Pancreas (tissue), 10 donors: ENCODE data around the gene TTLL12. TPM values are rescaled to one million over a fixed set of nuclear protein-coding genes. Genes with fewer than 3 reads are reported as not detected.

Experiments
- ATAC-seq, 4 donors: fragments of 200-7000 bp; cut with Tn5 transposase; one replicate each; pipeline versions ENCODE4 v1.8.0 to v1.9.1; 2020; ENCODE audit warnings: mild to moderate bottlenecking in 4 of 4, moderate library complexity in 4 of 4
- DNase-seq, 6 donors: peaks; one replicate each; pipeline ENCODE4 v3.0.0-alpha.2; 2020
- FAIRE-seq: peaks from 2 replicates; lab custom pipeline; 2012; peaks lifted over from hg19 to GRCh38; lab: Jason Lieb, UNC
- H3K27ac ChIP-seq, 4 donors: fragments of 200-600 bp; sonication (generic); 1 replicate in 3 of 4; 2 replicates in 1 of 4; pipeline versions ENCODE4 v1.5.0 to v1.8.0; 2020
- H3K27me3 ChIP-seq, 4 donors: fragments of 200-600 bp; one replicate each; pipeline ENCODE4 v1.8.0; 2021
- H3K36me3 ChIP-seq, 3 donors: fragments of 200-600 bp; sonication (generic) in 1 of 3; one replicate each; pipeline versions ENCODE4 v1.5.0 to v1.8.0; 2020 to 2021
- H3K4me1 ChIP-seq, 3 donors: fragments of 200-600 bp; one replicate each; pipeline ENCODE4 v1.8.0; 2021
- H3K4me3 ChIP-seq, 4 donors: fragments of 200-600 bp; sonication (generic) in 2 of 4; one replicate each; pipeline versions ENCODE4 v1.5.0 to v1.8.0; 2020 to 2021
- H3K9me3 ChIP-seq, 4 donors: fragments of 200-600 bp; one replicate each; pipeline ENCODE4 v1.8.0; 2021
- WGBS, 2 donors: extraction: QIAGEN DNeasy Blood & Tissue Kit; methylation state at CpG; one replicate each; pipeline ENCODE4 v1.1.7; 2013; 5-methylcytosine and 5-hydroxymethylcytosine counted together
- intact Hi-C, 3 donors: fragments of 100-400 bp; cut with DNase I; formaldehyde crosslinking; loops; one replicate each; pipeline versions ENCODE4 v1.11.1 to v1.14.2; 2022
- polyA plus RNA-seq, 2 donors: library from polyadenylated mRNA; stranded (reverse); fragments of 200-250 nt; gene quantifications; one replicate each; pipeline ENCODE4 v1.2.3, GENCODE V29; 2013
- total RNA-seq, 6 donors: library from RNA; stranded (reverse); fragmentation: NEBNext Ultra II Directional in 4 of 6; extraction: Animal tissue kit (Norgen Biotek cat#: 25700) in 4 of 6; gene quantifications; one replicate each; pipeline versions ENCODE4 v1.2.1 to v1.2.4, GENCODE V29; 2021 to 2023
- TF ChIP-seq, protein P1 (sequence below), 4 donors: fragments of 200-600 bp; sonication (generic) in 3 of 4; IDR thresholded peaks; one replicate each; pipeline versions ENCODE4 v1.5.0 to v1.8.0; 2021; ENCODE audit warnings: antibody characterized with exemption in 4 of 4
- donor health status: healthy with polysubstance abuse.
- donor health status: DM: no; HTN: no; CAD: no; lungs with moderate emphysema.
- donor health status: DM: no; HTN: no; CAD: no.
- donor health status: control.
- donor health status: control.
- donor health status: Bipolar disorder and iron deficiency.
- donor health status: DM: yes; HTN: yes; CAD: no.
- donor health status: DM: no; HTN: no; CAD: no.
- donor health status: DM: no; HTN: no; CAD: no.
- donor health status: DM: yes; HTN: yes; CAD: no.

TTLL12 gene
- total and polyA plus RNA-seq, 8 donors, result 10.6 to 22.2 (median 14.3) TPM

DNA sequence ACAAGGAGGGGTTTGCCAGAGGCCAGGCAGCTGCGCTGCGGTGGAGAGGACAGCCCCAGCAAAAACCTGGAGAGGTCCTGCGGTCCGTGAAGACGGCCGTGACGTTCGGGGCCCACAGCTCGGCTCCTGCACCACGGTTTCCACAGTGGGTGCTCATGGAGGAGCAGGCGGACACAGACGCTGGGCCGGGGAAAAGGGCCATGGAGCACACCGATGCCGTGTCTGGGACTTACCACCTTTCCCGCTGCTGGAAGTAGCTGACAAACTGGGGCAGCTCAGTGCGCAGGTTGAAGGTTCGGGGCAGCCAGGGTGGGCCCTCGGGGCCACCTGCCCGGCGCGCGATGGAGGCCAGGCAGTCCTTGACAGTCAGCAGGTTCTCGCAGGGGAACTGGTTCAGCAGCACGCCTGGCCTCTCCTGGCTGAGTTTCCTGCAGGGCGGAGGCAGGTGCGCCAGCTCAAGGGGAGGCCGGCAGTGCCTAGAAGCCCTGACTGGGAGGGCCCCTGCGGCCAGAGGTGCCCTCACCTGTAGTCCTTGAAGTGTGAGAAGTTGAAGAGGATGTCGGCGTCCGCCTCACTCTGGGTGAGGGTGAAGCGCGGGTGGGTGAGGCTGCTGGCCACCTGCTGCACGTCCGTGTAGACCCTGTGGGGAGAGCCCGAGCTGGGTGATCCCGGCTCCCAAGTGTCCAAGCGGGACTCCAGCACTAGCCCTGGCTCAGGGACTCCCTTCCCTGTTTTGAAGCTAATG lies 12.8 kb downstream of the TTLL12 start:
- FAIRE-seq, result no peak
- 96% methylated on average over 39 of the region's 39 CpGs for WGBS, 2 donors
- ATAC-seq, result no peak
- DNase-seq, result peak in 1 of 6 donors; percentile 72
- TF ChIP-seq, protein P1, sequence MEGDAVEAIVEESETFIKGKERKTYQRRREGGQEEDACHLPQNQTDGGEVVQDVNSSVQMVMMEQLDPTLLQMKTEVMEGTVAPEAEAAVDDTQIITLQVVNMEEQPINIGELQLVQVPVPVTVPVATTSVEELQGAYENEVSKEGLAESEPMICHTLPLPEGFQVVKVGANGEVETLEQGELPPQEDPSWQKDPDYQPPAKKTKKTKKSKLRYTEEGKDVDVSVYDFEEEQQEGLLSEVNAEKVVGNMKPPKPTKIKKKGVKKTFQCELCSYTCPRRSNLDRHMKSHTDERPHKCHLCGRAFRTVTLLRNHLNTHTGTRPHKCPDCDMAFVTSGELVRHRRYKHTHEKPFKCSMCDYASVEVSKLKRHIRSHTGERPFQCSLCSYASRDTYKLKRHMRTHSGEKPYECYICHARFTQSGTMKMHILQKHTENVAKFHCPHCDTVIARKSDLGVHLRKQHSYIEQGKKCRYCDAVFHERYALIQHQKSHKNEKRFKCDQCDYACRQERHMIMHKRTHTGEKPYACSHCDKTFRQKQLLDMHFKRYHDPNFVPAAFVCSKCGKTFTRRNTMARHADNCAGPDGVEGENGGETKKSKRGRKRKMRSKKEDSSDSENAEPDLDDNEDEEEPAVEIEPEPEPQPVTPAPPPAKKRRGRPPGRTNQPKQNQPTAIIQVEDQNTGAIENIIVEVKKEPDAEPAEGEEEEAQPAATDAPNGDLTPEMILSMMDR (IDR thresholded peaks at IDR 0.05), result no peak
- no peaks in the 10 kb centered on the region for H3K9me3 ChIP-seq
- no peaks in the 10 kb centered on the region for H3K4me1 ChIP-seq
- H3K4me3 ChIP-seq, result no peak overlapping the region
- H3K36me3 ChIP-seq, result peaks cover 0 to 29% (median 12%) of the 10 kb centered on the region in 3 donors
- no peak overlapping the region for H3K27ac ChIP-seq
- no peaks in the 10 kb centered on the region for H3K27me3 ChIP-seq
- intact Hi-C loops, result no loop called here

DNA sequence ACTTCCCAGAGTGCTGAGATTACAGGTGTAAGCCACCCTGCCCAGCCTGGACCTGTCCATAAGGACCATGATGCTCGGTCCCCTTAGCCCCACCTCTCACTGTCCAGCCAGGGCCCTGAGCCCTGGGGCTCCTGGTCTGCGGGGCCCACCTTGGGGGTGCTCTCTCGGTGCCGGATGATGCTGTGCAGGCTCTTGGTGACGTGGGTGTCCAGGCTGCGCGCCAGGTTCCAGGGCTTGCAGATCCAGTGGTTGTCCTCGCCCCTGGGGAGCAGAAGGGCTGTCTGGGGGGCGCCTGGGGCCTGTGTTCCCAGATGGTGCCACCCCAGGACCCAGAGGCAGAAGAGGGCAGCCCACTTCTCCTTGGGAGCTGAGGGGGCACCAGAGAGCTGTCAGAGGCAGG lies 13.4 kb downstream of the TTLL12 start:
- Histone ChIP-seq H3K4me1 (no peaks in the 10 kb centered on the region), H3K4me3 (no peak overlapping the region), H3K27ac (no peak overlapping the region), H3K36me3 (peaks cover 0 to 24% (median 12%) of the 10 kb centered on the region in 3 donors), H3K27me3 (no peaks in the 10 kb centered on the region), H3K9me3 (no peaks in the 10 kb centered on the region)
- no peak for ATAC-seq
- WGBS, 2 donors, result 95 to 96% methylated on average over 9 of the region's 9 CpGs
- TF ChIP-seq, protein P1 (IDR thresholded peaks at IDR 0.05), result no peak
- intact Hi-C loops, result no loop called here
- peak in 1 of 6 donors; percentile 68 for DNase-seq
- no peak for FAIRE-seq

DNA sequence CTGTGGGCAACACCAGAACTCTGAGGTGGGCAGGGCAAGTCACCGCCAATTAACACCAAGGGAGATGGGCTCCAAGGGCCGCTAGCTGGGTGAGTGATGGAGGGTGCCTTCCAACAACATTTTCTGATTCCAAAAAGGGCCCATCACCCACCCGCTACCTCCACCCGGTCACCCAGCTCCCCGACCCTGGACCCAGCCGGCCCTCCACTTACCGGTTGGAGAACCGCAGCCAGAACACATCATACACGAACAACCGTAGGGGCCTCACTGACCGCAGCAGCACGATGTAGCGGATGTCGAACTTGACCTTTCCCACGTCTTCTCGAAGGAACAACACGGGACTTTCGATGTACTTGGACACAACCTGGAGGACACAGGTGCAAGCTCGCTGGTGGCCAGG lies 14.7 kb downstream of the TTLL12 start:
- no peak for FAIRE-seq
- H3K4me1 ChIP-seq, result no peaks in the 10 kb centered on the region

DNA sequence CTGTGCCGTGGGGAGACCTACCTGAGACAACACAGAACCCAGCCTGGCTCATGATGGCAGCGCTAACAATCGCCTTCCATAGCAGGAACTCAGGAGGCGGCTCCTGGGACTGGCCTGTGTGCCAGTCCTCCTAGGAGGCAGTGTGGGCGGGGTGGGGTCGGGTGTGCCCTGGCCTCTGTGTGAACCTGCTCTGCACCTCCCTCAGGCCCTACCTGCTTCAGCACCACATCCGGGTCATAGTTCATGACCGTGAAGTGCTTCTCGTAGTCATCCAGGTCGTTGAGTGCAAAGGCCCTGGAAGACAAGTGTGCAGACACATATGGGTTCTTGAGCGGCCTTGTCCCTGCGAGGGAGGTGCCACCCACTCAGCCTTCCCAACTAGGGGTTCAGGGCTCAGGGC lies 15.3 kb downstream of the TTLL12 start:
- 86% methylated on average over 12 of the region's 12 CpGs for WGBS, 2 donors
- no peak overlapping the region for H3K27ac ChIP-seq
- DNase-seq, result peak in 1 of 6 donors; percentile 34
- FAIRE-seq, result no peak
- H3K4me1 ChIP-seq, result no peaks in the 10 kb centered on the region
- H3K4me3 ChIP-seq, result no peak overlapping the region
- H3K27me3 ChIP-seq, result no peaks in the 10 kb centered on the region
- H3K36me3 ChIP-seq, result peaks cover 0 to 24% (median 12%) of the 10 kb centered on the region in 3 donors
- intact Hi-C loops, result no loop called here
- no peaks in the 10 kb centered on the region for H3K9me3 ChIP-seq
- ATAC-seq, result peak in 1 of 4 donors; percentile 43
- TF ChIP-seq, protein P1 (IDR thresholded peaks at IDR 0.05), result no peak

More for the DNA sequence above, 14.7 kb downstream of the TTLL12 start:
- H3K4me3 ChIP-seq, result no peak overlapping the region
- no peaks in the 10 kb centered on the region for H3K27me3 ChIP-seq
- no peaks in the 10 kb centered on the region for H3K9me3 ChIP-seq
- ATAC-seq, result no peak
- H3K27ac ChIP-seq, result no peak overlapping the region
- TF ChIP-seq, protein P1 (IDR thresholded peaks at IDR 0.05), result no peak
- intact Hi-C loops, result no loop called here
- peaks cover 0 to 24% (median 12%) of the 10 kb centered on the region in 3 donors for H3K36me3 ChIP-seq
- DNase-seq, result peak in 1 of 6 donors; percentile 34
- 96 to 97% methylated on average over 19 of the region's 19 CpGs for WGBS, 2 donors

DNA sequence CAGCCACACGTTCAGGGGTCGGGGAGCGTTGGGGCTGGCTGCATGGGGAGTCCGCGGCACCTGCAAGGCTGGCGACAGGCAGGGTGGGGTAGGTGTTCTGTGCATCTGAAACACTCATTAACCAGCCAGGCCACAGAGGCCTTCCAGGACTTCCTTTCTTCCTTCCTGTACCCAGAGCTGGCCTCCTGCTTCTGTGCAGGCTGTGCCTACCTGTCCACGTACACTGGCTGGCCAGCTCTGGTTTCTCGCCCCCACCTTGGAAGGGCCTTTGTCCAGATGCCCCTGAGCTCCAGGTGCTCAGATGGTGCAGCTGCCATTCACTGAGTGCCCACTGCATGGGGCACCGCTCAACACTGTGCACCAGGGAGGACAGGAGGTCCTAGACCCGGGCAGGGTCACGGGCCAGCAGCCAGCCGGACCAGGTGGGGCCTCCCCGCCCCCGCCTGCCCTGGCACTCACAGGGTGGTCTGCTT lies 15.9 kb downstream of the TTLL12 start:
- Histone ChIP-seq H3K36me3 (peaks cover 0 to 24% (median 12%) of the 10 kb centered on the region in 3 donors), H3K4me1 (no peaks in the 10 kb centered on the region), H3K9me3 (no peaks in the 10 kb centered on the region), H3K27ac (no peak overlapping the region), H3K4me3 (no peak overlapping the region), H3K27me3 (no peaks in the 10 kb centered on the region)
- TF ChIP-seq, protein P1 (IDR thresholded peaks at IDR 0.05), result no peak
- intact Hi-C loops, result no loop called here
- FAIRE-seq (no peak), DNase-seq (no peak), ATAC-seq (peak in 1 of 4 donors; percentile 22)
- 90 to 91% methylated on average over 14 of the region's 14 CpGs for WGBS, 2 donors
